DMS53 (cell line): ENCODE data around the gene NR2C2.
A peak's percentile ranks its signal among the peaks of the same experiment; 100 is the strongest.

Experiments
- DNase-seq: peaks from one replicate; lab custom pipeline; 2025; lab: John Stamatoyannopoulos, UW

NR2C2 gene

GRCh38 chr3:15023249-15023648 lies 75.9 kb downstream of the NR2C2 start:
- DNase-seq: no peak

GRCh38 chr3:15023719-15024118 lies 76.3 kb downstream of the NR2C2 start:
- DNase-seq: no peak

- no peak for DNase-seq
Observed at GRCh38 chr3:15029625-15030024, 82.2 kb downstream of the NR2C2 start.

- DNase-seq: no peak
Observed at GRCh38 chr3:15032650-15033049, 85.3 kb downstream of the NR2C2 start.

GRCh38 chr3:15033103-15033502 lies 85.7 kb downstream of the NR2C2 start:
- no peak for DNase-seq

- DNase-seq: no peak
Observed at GRCh38 chr3:15038306-15038705, 90.9 kb downstream of the NR2C2 start.

GRCh38 chr3:15040844-15041243 lies 93.5 kb downstream of the NR2C2 start:
- DNase-seq: no peak

GRCh38 chr3:15041950-15042349 lies 94.6 kb downstream of the NR2C2 start:
- no peak for DNase-seq

- no peak for DNase-seq
Observed at GRCh38 chr3:15042936-15043335, 95.6 kb downstream of the NR2C2 start.

GRCh38 chr3:15043408-15044171 lies 96.2 kb downstream of the NR2C2 start:
- DNase-seq: no peak

GRCh38 chr3:15044326-15044725 lies 96.9 kb downstream of the NR2C2 start:
- DNase-seq: no peak

GRCh38 chr3:15045667-15046066 lies 98.3 kb downstream of the NR2C2 start:
- DNase-seq: no peak

GRCh38 chr3:15049584-15049983 lies 102.2 kb downstream of the NR2C2 start:
- no peak for DNase-seq

- DNase-seq: no peak
Observed at GRCh38 chr3:15050405-15051092, 103.2 kb downstream of the NR2C2 start.

GRCh38 chr3:15051531-15051930 lies 104.1 kb downstream of the NR2C2 start:
- peak; percentile 42 for DNase-seq

- DNase-seq: no peak
Observed at GRCh38 chr3:15052335-15053242, 105.2 kb downstream of the NR2C2 start.

- no peak for DNase-seq
Observed at GRCh38 chr3:15053541-15053940, 106.2 kb downstream of the NR2C2 start.

- DNase-seq: no peak
Observed at GRCh38 chr3:15055019-15055557, 107.7 kb downstream of the NR2C2 start.

- no peak for DNase-seq
Observed at GRCh38 chr3:15056676-15057404, 109.5 kb downstream of the NR2C2 start.

GRCh38 chr3:15060029-15060428 lies 112.6 kb downstream of the NR2C2 start:
- no peak for DNase-seq

GRCh38 chr3:15063238-15063637 lies 115.9 kb downstream of the NR2C2 start:
- DNase-seq: peak; percentile 0
